Neuron (in vitro differentiated cells): ENCODE data around the gene CAPN8.

Experiments
- H2AFZ ChIP-seq: one replicate; pipeline ENCODE4 v1.6.1; 2013; ENCODE audit warnings: low read depth, mild to moderate bottlenecking, inconsistent platforms, low read length, moderate library complexity
- H3K27me3 ChIP-seq: one replicate; pipeline ENCODE4 v1.6.1; 2013; ENCODE audit warnings: low read length; ENCODE audit not compliant: insufficient read depth
- H3K36me3 ChIP-seq: one replicate; pipeline ENCODE4 v1.6.1; 2013; ENCODE audit warnings: low read length; ENCODE audit not compliant: insufficient read depth
- H3K4me1 ChIP-seq: one replicate; pipeline ENCODE4 v1.6.1; 2013; ENCODE audit warnings: low read length; ENCODE audit not compliant: insufficient read depth
- H3K4me3 ChIP-seq: 2 replicates; pipeline ENCODE4 v1.5.1; 2013; ENCODE audit warnings: mild to moderate bottlenecking, low read length, moderate library complexity
- H3K9me3 ChIP-seq: one replicate; pipeline ENCODE4 v1.6.1; 2013; ENCODE audit warnings: low read length

The CAPN8 gene

GRCh38 chr1:223609066-223609465, 56.4 kb downstream of the CAPN8 start:
- no peaks in the 10 kb centered on the region for H3K36me3 ChIP-seq
- peaks cover 5% of the 10 kb centered on the region for H3K9me3 ChIP-seq
- H3K27me3 ChIP-seq = no peaks in the 10 kb centered on the region
- H3K4me3 ChIP-seq = no peak overlapping the region
- H3K4me1 ChIP-seq = no peaks in the 10 kb centered on the region
- H2AFZ ChIP-seq = no peak overlapping the region

DNA sequence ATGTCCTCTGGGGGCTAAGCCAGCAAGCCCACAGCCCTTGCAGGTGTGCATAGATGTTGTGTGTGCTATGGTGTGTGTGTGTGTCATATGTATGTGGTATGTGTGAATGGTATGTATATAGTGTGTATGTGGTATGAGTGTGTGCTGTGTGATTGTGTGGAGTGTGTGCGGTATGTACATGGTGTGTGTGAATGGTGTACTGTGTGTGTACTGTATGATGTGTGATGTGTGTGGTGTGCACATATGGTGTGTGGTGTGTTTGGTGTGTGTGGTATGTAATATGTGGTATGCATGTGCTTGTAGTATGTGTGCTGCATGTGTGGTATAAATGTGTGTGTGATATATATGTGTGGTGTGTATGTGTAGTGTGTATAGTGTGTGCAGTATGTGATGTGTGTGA, 107.0 kb downstream of the CAPN8 start:
- Histone ChIP-seq H3K9me3 (no peaks in the 10 kb centered on the region), H3K4me1 (no peaks in the 10 kb centered on the region), H3K27me3 (no peaks in the 10 kb centered on the region), H2AFZ (no peak overlapping the region), H3K36me3 (no peaks in the 10 kb centered on the region), H3K4me3 (no peak overlapping the region)

GRCh38 chr1:223557130-223557475, 108.4 kb downstream of the CAPN8 start:
- H3K4me1 ChIP-seq = no peaks in the 10 kb centered on the region
- H3K9me3 ChIP-seq = no peaks in the 10 kb centered on the region
- no peak overlapping the region for H3K4me3 ChIP-seq
- no peaks in the 10 kb centered on the region for H3K27me3 ChIP-seq
- no peaks in the 10 kb centered on the region for H3K36me3 ChIP-seq
- H2AFZ ChIP-seq = no peak overlapping the region

DNA sequence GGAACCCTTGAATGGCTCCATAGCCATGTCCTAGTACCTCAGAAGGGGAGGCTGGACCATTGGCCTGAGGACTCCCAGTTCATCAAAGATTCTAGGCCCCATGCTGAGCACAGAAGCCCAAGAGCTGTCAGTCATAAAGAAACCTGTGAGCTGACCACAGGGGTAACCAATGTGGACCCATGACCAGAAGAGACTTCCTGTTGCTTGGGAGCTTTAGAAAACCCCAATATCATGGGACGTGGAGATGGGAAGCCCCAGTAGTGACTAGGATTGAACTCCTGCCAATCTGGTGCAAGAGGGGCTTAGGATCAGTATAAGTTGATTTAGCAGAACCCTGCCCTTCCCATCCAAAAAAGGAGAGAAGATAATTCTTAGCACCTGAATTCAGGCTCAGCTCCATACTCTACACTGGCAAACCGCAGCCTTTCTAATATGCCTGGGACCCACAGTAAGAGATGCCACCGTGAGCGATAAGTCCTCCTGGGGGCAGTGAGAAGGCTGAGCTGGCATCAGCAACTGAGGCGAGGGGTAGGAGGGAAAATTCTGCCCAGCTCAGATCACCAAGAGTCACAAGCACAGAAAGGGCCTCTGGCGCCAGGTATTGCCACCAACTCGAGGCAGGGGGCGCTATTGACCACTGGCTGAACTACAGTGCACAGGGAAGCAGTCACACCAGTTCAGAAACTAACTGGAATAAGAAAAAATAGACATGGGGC, 108.9 kb downstream of the CAPN8 start:
- Histone ChIP-seq H3K4me1 (no peaks in the 10 kb centered on the region), H2AFZ (no peak overlapping the region), H3K4me3 (no peak overlapping the region), H3K27me3 (no peaks in the 10 kb centered on the region), H3K36me3 (no peaks in the 10 kb centered on the region), H3K9me3 (no peaks in the 10 kb centered on the region)

DNA sequence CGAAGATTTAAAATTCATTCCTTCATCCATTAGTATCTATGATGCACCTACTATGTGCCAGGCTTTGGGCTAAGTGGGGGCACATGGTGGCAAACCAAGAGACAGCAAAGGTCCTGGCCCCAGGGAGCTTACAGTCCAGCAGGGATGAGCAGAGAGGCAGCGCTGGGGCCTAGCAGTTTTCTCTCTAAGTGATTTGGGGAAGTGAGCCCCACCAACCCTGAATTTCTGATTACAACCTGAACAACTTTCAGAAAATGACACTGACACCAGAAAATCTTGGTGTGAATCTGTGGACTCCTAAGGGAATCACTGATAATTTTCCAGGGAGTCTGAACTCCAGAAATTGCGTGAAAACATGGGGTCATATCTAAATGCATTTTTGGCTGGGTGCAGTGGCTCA, 111.5 kb downstream of the CAPN8 start:
- Histone ChIP-seq H2AFZ (no peak overlapping the region), H3K4me1 (no peaks in the 10 kb centered on the region), H3K36me3 (no peaks in the 10 kb centered on the region), H3K4me3 (no peak overlapping the region), H3K27me3 (no peaks in the 10 kb centered on the region), H3K9me3 (no peaks in the 10 kb centered on the region)

DNA sequence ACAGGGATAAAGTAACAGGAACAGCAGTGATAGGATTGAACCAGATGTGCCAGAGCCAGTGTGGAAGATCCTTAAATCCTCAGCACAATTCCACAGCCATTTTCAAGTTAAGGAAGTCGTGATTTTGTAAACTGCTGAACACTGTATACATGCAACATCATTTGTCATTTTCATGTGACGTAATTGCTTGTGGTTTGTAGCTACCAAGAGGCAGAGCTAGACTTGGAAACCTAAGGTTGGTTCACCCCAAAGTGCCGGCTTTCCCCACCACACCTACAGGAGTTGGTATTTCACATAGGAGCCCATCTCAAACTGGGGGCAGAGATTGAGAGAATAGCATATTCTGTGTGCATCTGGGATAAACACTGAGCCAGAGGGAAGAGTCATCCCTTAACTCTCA, 113.9 kb downstream of the CAPN8 start:
- Histone ChIP-seq H3K9me3 (no peaks in the 10 kb centered on the region), H2AFZ (no peak overlapping the region), H3K4me3 (no peak overlapping the region), H3K36me3 (no peaks in the 10 kb centered on the region), H3K4me1 (no peaks in the 10 kb centered on the region), H3K27me3 (no peaks in the 10 kb centered on the region)

DNA sequence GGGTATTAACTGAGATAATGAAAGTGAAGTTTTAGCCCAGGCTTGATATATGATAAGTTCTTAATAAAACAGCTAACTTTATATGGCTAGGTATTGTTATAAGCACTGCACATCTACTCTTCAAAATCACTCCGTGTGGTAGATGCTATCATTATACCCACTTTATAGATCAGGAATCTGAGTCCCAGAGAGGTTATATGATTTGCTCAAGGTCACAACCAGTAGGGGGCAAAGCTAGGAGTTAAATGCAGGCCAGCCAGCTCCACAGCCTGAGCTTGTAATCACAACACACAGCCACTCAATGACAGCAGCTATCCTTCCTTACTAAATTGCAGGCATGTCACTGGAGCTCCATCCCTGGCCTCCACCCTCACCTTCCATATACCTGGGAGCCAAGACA, 115.8 kb downstream of the CAPN8 start:
- Histone ChIP-seq H3K4me1 (no peaks in the 10 kb centered on the region), H2AFZ (no peak overlapping the region), H3K36me3 (no peaks in the 10 kb centered on the region), H3K9me3 (no peaks in the 10 kb centered on the region), H3K27me3 (no peaks in the 10 kb centered on the region), H3K4me3 (no peak overlapping the region)

DNA sequence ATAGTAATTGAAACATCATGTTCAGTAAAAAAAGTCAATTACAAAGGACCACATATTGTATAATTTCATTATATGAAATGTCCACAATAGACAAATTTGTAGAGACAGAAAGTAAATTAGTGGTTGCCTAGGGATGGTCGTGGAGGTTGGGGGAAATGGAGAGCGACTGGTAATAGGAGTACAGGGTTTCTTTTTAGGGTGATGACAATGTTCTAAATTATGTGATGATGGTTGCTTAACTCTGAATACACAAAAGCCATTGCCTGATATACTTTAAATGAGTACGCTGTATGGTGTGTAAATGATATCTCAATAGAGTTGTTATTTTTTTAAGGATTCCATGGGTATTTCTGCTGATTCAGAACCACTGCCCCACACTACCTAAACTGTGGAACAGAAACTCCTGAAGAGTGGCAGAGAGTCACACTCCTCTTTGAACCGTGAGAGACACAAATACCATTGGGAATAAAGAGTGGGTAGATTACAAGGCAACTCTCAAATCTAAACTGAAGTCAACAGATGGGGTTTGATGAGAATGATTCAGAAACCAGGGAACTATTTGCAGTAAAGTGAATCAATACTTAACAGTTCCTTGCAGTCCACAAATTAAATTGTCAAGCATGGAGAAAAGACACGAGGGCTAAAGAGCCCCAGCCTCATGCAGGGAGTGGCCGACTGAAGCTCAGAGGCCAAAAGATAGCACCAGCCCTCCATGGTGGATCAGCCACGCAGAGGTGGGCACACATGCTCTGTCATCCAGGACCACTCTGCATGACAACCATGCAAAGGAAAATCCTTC, 118.0 kb downstream of the CAPN8 start:
- no peaks in the 10 kb centered on the region for H3K9me3 ChIP-seq
- H3K27me3 ChIP-seq = no peaks in the 10 kb centered on the region
- H3K36me3 ChIP-seq = no peaks in the 10 kb centered on the region
- H2AFZ ChIP-seq = no peak overlapping the region
- H3K4me3 ChIP-seq = no peak overlapping the region
- no peaks in the 10 kb centered on the region for H3K4me1 ChIP-seq

DNA sequence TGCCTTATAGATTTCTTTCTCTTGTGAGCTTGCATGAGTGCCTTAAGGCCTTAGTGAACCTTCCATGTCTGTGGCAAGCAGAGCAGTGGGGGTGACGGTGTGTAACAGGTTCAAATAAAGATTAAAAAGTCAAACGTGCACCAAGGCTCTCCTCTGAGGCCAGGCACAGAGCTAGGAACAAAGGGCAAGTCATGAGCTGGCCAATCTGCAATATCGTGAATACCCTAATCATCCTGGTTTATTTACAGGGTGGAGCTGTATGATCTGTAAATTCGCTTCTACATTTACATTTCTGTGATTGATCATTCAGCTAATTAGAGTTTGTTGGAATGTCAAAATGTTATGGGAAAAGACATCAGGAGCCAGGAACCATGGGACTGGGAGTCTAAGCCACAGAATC, 120.2 kb downstream of the CAPN8 start:
- H2AFZ ChIP-seq = no peak overlapping the region
- no peaks in the 10 kb centered on the region for H3K27me3 ChIP-seq
- no peaks in the 10 kb centered on the region for H3K9me3 ChIP-seq
- H3K4me3 ChIP-seq = no peak overlapping the region
- no peaks in the 10 kb centered on the region for H3K36me3 ChIP-seq
- no peaks in the 10 kb centered on the region for H3K4me1 ChIP-seq

GRCh38 chr1:223543560-223543959, 121.9 kb downstream of the CAPN8 start:
- Histone ChIP-seq H3K9me3 (no peaks in the 10 kb centered on the region), H3K27me3 (no peaks in the 10 kb centered on the region), H3K36me3 (no peaks in the 10 kb centered on the region), H2AFZ (no peak overlapping the region), H3K4me1 (no peaks in the 10 kb centered on the region), H3K4me3 (no peak overlapping the region)

GRCh38 chr1:223542831-223543230, 122.7 kb downstream of the CAPN8 start:
- no peaks in the 10 kb centered on the region for H3K4me1 ChIP-seq
- H3K27me3 ChIP-seq = no peaks in the 10 kb centered on the region
- H3K4me3 ChIP-seq = no peak overlapping the region
- no peaks in the 10 kb centered on the region for H3K36me3 ChIP-seq
- H2AFZ ChIP-seq = no peak overlapping the region
- H3K9me3 ChIP-seq = no peaks in the 10 kb centered on the region

- peaks cover 2% of the 10 kb centered on the region for H3K27me3 ChIP-seq
- H3K4me1 ChIP-seq = no peaks in the 10 kb centered on the region
- no peaks in the 10 kb centered on the region for H3K9me3 ChIP-seq
- no peak overlapping the region for H3K4me3 ChIP-seq
- H2AFZ ChIP-seq = no peak overlapping the region
- no peaks in the 10 kb centered on the region for H3K36me3 ChIP-seq
Observed at GRCh38 chr1:223540485-223541106, 124.9 kb downstream of the CAPN8 start.

- Histone ChIP-seq H3K4me3 (no peak overlapping the region), H3K4me1 (no peaks in the 10 kb centered on the region), H3K9me3 (no peaks in the 10 kb centered on the region), H3K27me3 (peaks cover 2% of the 10 kb centered on the region), H2AFZ (no peak overlapping the region), H3K36me3 (no peaks in the 10 kb centered on the region)
Observed at GRCh38 chr1:223539750-223540149, 125.8 kb downstream of the CAPN8 start.
